HG03439 (cell line): ENCODE measurements around the gene ATP8A2.
"Not testable (repeated sequence)": the region's sequence is repeated elsewhere in the genome, so short reads cannot be mapped to it uniquely, and the experiment has no call there.

Source experiments
- ATAC-seq: cut with Tn5 transposase; IDR thresholded peaks from one replicate; pipeline ENCODE4 v1.9.1; 2021; ENCODE audit warnings: mild to moderate bottlenecking, moderate library complexity; ENCODE audit not compliant: unreplicated experiment

The ATP8A2 gene

GRCh38 chr13:25371875-25372283 lies at the start of gene ATP8A2:
Gene ATP8A2, plus strand, starts transcription at chr13:25371974. Its CDS starts 239 bp downstream, at chr13:25372213.
- no peak for ATAC-seq

- no peak for ATAC-seq
Measured at GRCh38 chr13:25324100-25324499, 47.7 kb upstream of the ATP8A2 start.

DNA sequence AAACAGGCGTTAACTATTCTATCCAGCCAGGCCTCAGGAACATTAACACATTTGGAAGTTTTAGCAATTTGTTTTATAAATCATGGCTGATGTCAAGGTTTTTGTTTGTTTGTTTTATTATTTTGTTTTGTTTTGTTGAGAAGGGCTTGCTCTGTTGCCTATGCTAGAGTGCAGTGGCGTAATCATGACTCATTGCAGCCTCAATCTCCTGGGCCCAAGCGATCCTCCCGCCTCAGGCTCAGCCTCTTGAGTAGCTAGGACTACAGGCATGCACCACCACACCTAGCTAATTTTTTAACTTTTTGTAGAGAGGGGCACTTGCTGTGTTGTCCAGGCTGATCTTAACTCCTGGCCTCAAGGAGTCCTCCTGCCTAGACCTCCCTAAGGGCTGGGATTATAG lies 42.1 kb upstream of the ATP8A2 start:
- no peak for ATAC-seq

DNA sequence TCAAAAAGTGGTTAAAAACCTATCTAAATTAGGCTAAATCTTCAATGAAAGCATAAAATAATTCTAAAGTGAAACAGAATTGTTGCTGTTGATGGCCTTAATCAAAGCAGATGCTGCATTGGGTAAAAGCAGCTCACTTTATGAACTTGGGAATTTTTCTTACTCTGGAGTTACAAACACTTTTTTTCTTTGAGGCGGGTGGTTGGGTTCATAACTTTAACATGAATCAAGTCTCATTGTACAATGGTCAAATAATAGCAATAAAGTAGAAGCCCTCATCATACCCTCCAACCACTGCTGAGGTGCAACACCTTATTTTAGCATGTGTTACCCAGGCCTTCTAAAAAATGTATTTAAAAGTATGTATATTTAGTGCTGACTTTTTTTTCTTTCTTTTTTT lies 41.2 kb upstream of the ATP8A2 start:
- no peak for ATAC-seq

DNA sequence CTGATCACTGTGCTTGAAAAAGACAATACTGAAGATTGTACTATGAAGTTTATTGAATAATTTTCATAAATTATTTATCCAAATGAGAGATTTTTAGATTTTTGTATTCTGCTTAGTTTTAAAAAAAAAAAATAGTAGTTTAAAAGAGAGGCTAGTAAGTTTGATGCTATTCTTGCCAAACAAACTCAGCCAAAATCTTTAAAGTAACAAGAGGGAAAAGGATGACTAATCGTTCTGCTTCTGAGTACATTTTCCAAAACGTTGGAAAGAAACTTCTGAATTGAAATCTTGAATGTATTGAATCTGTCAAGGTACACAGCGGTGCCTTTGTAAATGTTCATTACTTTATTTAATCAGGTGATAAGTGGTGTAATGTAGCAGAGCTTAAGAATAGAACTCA lies 35.9 kb upstream of the ATP8A2 start:
- ATAC-seq = no peak

- no peak for ATAC-seq
Measured at GRCh38 chr13:25345576-25345975, 26.2 kb upstream of the ATP8A2 start.

- ATAC-seq = no peak
Measured at GRCh38 chr13:25347151-25347550, 24.6 kb upstream of the ATP8A2 start.

DNA sequence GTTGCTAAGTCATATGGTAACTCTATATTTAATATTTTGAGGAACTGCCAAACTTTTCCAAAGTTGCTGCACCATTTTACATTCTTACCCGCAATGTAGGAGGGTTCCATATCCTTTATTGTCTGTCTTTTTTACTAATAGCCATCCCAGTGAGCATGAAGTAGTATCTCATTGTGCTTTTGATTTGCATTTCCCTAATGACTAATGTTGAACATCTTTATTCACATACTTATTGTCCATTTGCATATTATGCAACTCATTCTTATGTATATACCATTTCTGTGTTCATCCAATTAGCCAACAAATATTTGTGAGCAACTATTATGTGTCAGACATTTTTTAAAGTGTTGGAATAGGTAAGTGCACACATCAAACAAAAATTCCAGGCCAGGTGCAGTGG lies 20.4 kb upstream of the ATP8A2 start:
- no peak for ATAC-seq

- no peak for ATAC-seq
Measured at GRCh38 chr13:25352230-25352629, 19.5 kb upstream of the ATP8A2 start.

GRCh38 chr13:25352806-25353205 lies 19.0 kb upstream of the ATP8A2 start:
- no peak for ATAC-seq

DNA sequence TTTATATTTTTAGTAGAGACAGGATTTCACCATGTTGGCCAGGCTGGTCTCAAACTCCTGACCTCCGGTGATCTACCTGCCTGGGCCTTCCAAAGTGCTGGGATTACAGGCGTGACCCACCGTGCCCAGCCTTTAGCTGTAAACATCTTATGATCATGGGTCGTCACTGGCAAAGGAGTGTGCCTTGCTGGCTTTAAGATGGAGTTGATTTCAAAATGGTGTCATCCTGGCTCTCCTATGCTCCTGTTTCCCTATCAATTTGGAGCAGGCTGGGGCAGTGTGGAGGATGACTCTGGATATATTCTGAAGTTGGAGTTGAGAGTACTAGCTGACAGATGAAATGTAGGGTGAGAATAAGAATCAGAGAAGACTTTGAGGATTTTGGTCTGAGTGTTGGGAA lies 18.4 kb upstream of the ATP8A2 start:
- ATAC-seq = no peak

DNA sequence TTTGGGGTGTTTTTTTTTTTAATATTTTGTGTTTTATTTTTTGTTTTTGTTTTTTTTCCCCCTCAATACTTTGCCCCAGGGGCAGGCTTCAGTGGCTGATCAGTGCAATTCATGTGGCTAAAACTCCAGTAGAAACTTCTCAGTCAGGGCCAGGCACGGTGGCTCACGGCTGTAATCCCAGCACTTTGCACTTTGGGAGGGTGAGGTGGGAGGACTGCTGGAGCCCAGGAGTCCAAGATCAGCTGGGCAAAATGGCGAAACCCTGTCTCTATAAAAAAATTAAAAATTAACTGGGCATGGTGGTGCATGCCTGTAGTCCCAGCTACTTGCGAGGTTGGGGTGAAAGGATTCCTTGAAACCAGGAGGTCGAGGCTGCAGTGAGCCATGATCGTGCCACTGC lies 17.4 kb upstream of the ATP8A2 start:
- no peak for ATAC-seq

- ATAC-seq = not testable (repeated sequence)
Measured at GRCh38 chr13:25360443-25360842, 11.3 kb upstream of the ATP8A2 start.

DNA sequence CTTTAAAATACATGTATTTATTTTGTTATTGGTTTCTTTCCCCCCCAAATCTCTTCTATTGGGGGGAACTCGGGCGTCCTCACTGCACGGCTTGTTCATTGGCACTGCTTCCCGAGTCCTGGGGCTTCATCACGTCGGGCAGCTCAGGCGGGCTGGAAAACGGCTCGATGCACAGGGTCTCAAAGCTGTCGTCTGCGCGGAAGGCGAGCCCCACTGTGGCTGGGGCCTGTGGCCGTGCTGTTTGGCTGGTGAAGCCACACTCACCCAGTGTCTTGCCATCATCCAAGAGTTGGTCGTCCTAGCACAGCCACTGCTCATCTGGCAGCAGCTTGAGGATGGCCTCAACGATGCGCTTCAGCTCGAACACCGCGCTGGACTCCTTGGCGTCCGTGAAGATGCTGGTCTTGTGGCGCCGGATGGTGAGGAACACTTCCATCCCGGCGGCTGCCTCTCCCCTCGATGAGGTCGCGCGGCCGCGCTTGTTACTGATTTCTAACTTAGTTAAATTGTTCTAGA lies 6.0 kb upstream of the ATP8A2 start:
- no peak for ATAC-seq

DNA sequence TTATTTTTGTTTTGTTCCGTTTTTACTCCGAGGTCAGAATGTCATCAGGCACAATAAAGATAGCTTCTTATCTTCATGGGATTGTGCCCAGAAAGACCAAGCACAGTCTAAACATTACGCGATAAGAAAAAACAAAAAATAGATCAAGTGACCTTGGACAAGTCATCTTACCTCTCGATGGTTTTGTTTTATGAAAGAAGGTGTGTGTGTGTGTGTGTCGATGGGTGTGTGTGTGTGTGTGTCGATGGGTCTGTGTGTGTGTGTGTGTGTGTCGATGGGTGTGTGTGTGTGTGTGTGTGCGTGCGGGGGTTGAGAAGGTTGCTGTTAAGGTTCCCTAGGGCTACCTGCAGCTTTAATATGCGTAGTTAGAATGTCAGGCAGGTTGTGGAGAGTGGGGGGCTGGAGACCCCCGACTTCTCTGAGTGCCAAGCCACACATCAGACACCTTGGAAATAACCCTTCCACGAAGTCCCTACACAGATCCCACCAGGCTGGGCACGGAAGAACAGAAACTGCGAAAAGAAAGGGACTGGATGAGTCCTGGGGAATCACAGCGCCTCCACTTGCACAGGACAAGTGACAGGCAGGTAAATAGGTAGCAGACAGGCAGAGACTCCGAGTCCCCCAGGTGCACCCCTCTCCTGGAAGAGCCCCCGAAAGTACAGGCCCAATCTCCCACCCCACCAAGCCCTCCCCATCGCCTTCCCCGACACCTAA lies 458 bp upstream of the ATP8A2 start:
- no peak for ATAC-seq

- ATAC-seq = no peak
Measured at GRCh38 chr13:25372284-25373081, 709 bp downstream of the ATP8A2 start.

DNA sequence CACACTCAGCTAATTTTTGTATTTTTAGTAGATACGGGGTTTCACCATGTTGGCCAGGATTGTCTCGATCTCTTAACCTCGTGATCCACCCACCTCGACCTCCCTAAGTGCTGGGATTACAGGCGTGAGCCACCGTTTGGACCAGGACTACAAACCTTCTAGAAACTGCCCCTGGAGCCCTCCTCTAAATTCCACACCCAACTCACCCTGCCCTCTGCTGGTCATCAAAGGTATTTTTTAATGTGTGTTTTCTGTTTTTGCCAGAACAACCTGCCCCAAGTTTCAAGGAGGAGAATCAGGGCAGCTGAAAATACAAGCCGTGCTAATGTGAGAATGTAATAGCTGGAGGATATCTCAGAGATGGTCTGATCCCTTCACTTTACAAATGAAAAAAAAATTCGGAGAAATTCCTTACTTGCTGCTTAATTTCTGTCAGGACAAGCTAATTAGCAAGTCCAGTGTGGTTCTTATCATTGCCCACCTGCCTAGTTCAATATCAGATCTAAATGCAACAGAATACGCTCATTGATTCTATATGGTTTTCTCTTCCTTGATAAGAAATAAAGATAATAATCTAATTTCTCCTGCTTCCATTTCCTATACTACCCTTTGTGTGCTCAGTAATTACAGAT lies 4.1 kb downstream of the ATP8A2 start:
- no peak for ATAC-seq

DNA sequence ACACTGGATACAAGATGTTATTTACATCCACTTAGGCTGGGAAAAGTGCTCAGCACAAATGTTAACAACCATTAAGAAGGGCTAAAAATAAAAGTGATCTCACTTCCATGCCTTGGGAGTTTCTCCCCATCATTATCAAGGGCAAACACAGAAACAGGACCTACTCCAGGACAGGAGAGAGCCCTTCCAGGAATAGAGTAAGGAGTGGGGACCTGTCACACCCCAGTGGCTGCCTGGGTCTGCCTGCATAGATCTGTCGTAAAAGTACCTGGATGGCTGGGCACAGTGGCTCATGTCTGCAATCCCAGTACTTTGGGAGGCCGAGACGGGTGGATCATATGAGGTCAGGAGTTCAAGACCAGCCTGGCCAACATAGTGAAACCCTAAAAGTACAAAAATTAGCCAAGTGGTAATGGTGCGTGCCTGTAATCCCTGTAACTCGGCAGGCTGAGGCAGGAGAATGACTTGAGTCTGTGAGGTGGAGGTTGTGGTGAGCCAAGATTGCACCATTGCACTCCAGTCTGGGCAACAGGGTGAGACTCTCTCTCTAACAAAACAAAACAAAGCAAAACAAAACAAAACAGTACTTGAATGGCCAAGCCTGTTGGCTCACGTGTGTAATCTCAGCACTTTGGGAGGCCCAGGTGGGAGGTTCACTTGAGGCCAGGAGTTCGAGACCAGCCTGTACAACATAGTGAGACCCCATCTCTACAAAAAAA lies 5.6 kb downstream of the ATP8A2 start:
- no peak for ATAC-seq

DNA sequence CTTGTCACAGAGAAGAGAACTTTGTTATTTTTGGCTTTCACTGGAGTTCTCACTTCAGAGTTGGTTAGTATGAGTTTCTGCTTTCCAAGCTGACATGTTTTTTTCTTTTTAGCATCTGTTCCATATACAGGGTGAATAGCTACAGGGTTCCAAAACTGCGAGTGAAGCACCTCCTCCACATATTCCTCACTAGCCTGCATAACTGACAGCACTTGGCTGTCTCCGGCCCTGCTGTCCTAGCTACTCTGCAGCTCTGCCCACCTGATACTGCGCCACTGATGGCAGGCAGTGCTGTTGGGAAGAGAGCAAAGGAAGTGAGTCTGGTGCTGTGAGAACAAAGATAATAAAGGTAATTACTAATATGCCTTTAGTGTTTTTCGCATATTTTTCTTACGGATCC lies 6.8 kb downstream of the ATP8A2 start:
- ATAC-seq = no peak

- ATAC-seq = no peak
Measured at GRCh38 chr13:25379011-25379410, 7.2 kb downstream of the ATP8A2 start.

GRCh38 chr13:25380082-25380481 lies 8.3 kb downstream of the ATP8A2 start:
- no peak for ATAC-seq
